Panc1 (cell line): ENCODE results near the gene NIPA2. TPM values are rescaled to one million over a fixed set of nuclear protein-coding genes. Genes with fewer than 3 reads are reported as not detected.

Experiments
- ATAC-seq: fragments of 200-7000 bp; cut with Tn5 transposase; 2 replicates; pipeline ENCODE4 v1.9.1; 2020; ENCODE audit warnings: mild to moderate bottlenecking, moderate library complexity
- BruUV-seq: library from RNA; stranded (reverse); fragments of 400-500 nt; replicated peaks from 2 replicates; lab custom pipeline; 2021; lab: Mats Ljungman, UMichigan
- CTCF ChIA-PET: fragments of 300-600 bp; sonication (Branson Sonifier 250); formaldehyde crosslinking; loops from one replicate; lab custom pipeline; 2022; ENCODE audit warnings: antibody characterized with exemption; lab: Charles Lee
- POLR2A ChIA-PET: fragments of 300-600 bp; sonication (Branson Sonifier 250); formaldehyde crosslinking; loops from one replicate; lab custom pipeline; 2022; ENCODE audit warnings: antibody characterized with exemption; lab: Charles Lee
- DNase-seq: peaks from one replicate; pipeline ENCODE4 v3.0.0-alpha.2; 2010; ENCODE audit warnings: low read depth, low spot score
- H3K27ac ChIP-seq: 2 replicates; pipeline ENCODE4 v1.5.1; 2011; ENCODE audit warnings: mild to moderate bottlenecking, low read length, inconsistent platforms
- H3K27me3 ChIP-seq: fragments of 200-500 bp; sonication (Bioruptor generic); 2 replicates; pipeline ENCODE4 v1.6.0; 2014; ENCODE audit warnings: low read length, inconsistent platforms; ENCODE audit not compliant: control insufficient read depth, insufficient read depth
- H3K36me3 ChIP-seq: fragments of 200-500 bp; sonication (Bioruptor generic); 2 replicates; pipeline ENCODE4 v1.5.1; 2014; ENCODE audit warnings: inconsistent platforms, mild to moderate bottlenecking, low read length, moderate library complexity; ENCODE audit not compliant: control insufficient read depth, insufficient read depth
- H3K4me1 ChIP-seq: 2 replicates; pipeline ENCODE4 v1.5.1; 2011; ENCODE audit warnings: inconsistent platforms, mild to moderate bottlenecking, low read length, moderate library complexity; ENCODE audit not compliant: control insufficient read depth, insufficient read depth
- H3K4me3 ChIP-seq, 2 experiments: 2 replicates each; pipeline ENCODE4 v1.5.1; 2011 to 2012; ENCODE audit warnings: low read depth in 2 of 2, low read length in 2 of 2, mild to moderate bottlenecking in 2 of 2, inconsistent platforms in 1 of 2, moderate library complexity in 1 of 2
- H3K9me3 ChIP-seq: fragments of 200-500 bp; sonication (Bioruptor generic); 2 replicates; pipeline ENCODE4 v1.5.1; 2014; ENCODE audit warnings: low read depth, mild to moderate bottlenecking, inconsistent platforms, low read length, moderate library complexity; ENCODE audit not compliant: control insufficient read depth, insufficient read depth
- POLR2AphosphoS5 ChIP-seq: IDR thresholded peaks from 2 replicates; pipeline ENCODE4 v1.6.1; 2012; ENCODE audit warnings: mild to moderate bottlenecking, low read depth, low read length, moderate library complexity
- REST ChIP-seq, 2 experiments: IDR thresholded peaks; 2 replicates each; pipeline ENCODE4 v1.6.1; 2011 to 2012; ENCODE audit warnings: low read depth in 2 of 2, control low read depth in 1 of 2, low read length in 1 of 2, mild to moderate bottlenecking in 1 of 2, moderate library complexity in 1 of 2; ENCODE audit not compliant: insufficient read depth in 1 of 2
- in situ Hi-C: cut with HindIII; loops from 2 replicates; pipeline ENCODE4 v1.10.0; 2016; ENCODE audit warnings: low sequenced_read_pairs, low pct_unique_long_range_greater_than_20kb
- intact Hi-C: fragments of 100-400 bp; cut with micrococcal nuclease; formaldehyde crosslinking; loops from one replicate; pipeline ENCODE4 v1.10.0; 2022; ENCODE audit not compliant: unreplicated experiment
- total RNA-seq: library from RNA; stranded (reverse); gene quantifications from one replicate; pipeline ENCODE4 v1.2.1, GENCODE V29; 2021; ENCODE audit not compliant: unreplicated experiment

The NIPA2 gene
- total RNA-seq, 1 experiment from 2014 or later = 94.8 TPM

DNA sequence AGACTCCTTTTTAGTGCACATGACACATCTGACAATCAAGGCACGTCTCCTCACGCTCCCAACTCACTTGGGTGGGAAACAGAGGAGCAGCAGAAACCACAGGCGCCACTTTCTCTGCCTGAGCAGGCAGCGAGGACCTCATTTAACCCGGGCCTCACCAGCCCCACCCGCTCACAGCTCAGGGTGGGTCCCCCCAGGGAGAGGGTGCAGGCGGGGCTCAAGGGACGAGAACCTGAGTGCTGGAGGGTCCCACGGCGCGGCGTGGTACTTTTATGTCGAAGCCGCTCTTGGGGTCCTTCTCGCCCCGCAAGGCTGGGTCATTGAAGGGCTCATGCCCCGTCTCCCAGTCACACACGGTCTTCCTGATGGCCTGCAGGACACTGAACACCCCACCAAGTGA lies 79.1 kb downstream of the NIPA2 start:
- no peak overlapping the region for H3K27ac ChIP-seq
- no peak overlapping the region for H3K4me3 ChIP-seq
- DNase-seq = no peak
- POLR2A ChIA-PET = no interaction called here
- no peaks in the 10 kb centered on the region for H3K27me3 ChIP-seq
- H3K4me1 ChIP-seq = no peaks in the 10 kb centered on the region
- TF ChIP-seq REST (IDR thresholded peaks at IDR 0.05; ENCODE audit: insufficient read depth in 1 of 2, low read depth in 2 of 2, low read length in 1 of 2) (no peak), POLR2AphosphoS5 (no peak)
- no peak; the same call in 1 of the 2 replicates for ATAC-seq
- peaks cover 2% of the 10 kb centered on the region; the same call in 1 of the 2 replicates for H3K36me3 ChIP-seq
- BruUV-seq = no TSS peak
- no peaks in the 10 kb centered on the region for H3K9me3 ChIP-seq
- CTCF ChIA-PET = no interaction called here
- intact Hi-C loops (no loop called here), in situ Hi-C loops (no loop called here)

Other genes starting within 250 kb of the NIPA2 start
- gene NIPA1, start 52.0 kb upstream of the NIPA2 start, total RNA-seq = 93.2 TPM
- gene CYFIP1, start 141.7 kb downstream of the NIPA2 start, total RNA-seq = 159 TPM
- gene TUBGCP5, start 200.9 kb downstream of the NIPA2 start, total RNA-seq = 23.3 TPM